ENCODE data around the gene TTC13. TPM values are rescaled to one million over a fixed set of nuclear protein-coding genes. Genes with fewer than 3 reads are reported as not detected.

Gene TTC13
- total and polyA plus RNA-seq, 10 of the 15 experiments (the other 5 are each of a cell fraction or from before 2014, with no cell fraction given) = 5.8 to 30.8 (median 18.5) TPM

GRCh38 chr1:230898748-230899147 is 79.9 kb downstream of the TTC13 start:
- intact Hi-C loops (cut with micrococcal nuclease; ENCODE audit: unreplicated experiment) = no loop called here
- 76% methylated on average over 8 of the region's 8 CpGs for WGBS (ENCODE audit: insufficient coverage, insufficient replicate concordance, low lambda C conversion rate, missing lambda C conversion rate)
- no TSS peak for BruUV-seq (replicated peaks)

GRCh38 chr1:230898144-230898543 is 80.5 kb downstream of the TTC13 start:
- SMC1A ChIA-PET (ENCODE audit: uncharacterized antibody, unreplicated experiment) = no interaction called here
- no peak overlapping the region for H3K27ac ChIP-seq (ENCODE audit: control insufficient read depth, insufficient read depth)
- CTCF ChIA-PET = no interaction called here
- H3K9ac ChIP-seq (ENCODE audit: control insufficient read depth, insufficient read depth, low read length) = no peak overlapping the region
- 94% methylated on average over 4 of the region's 4 CpGs for WGBS (ENCODE audit: insufficient coverage, insufficient replicate concordance, low lambda C conversion rate, missing lambda C conversion rate)
- BruUV-seq (replicated peaks) = no TSS peak
- in situ Hi-C loops (cut with MboI) (no loop called here), intact Hi-C loops (cut with micrococcal nuclease; ENCODE audit: unreplicated experiment) (no loop called here)
- POLR2A ChIA-PET = no interaction called here
- no peak overlapping the region for H3K4me3 ChIP-seq
- DNase-seq (ENCODE audit: low read depth, low spot score) = no peak
- H3K79me2 ChIP-seq (ENCODE audit: control insufficient read depth, insufficient read depth, low read length) = no peaks in the 10 kb centered on the region
- no peaks in the 10 kb centered on the region for H3K9me3 ChIP-seq (replicated peaks; ENCODE audit: control insufficient read depth, insufficient read depth, low read length)
- no peak overlapping the region for H3K4me2 ChIP-seq (ENCODE audit: control insufficient read depth, insufficient read depth)
- H2AFZ ChIP-seq (ENCODE audit: control insufficient read depth, low read depth, low read length) = no peak overlapping the region
- no peaks in the 10 kb centered on the region for H3K4me1 ChIP-seq (ENCODE audit: control insufficient read depth, insufficient read depth, low read length)
- no peaks in the 10 kb centered on the region; a peak in 1 of 4 replicates for H3K36me3 ChIP-seq (ENCODE audit: control insufficient read depth in 2 of 2, insufficient read depth in 2 of 2, low read length in 1 of 2)
- FAIRE-seq = no peak
- RAD21 ChIA-PET (ENCODE audit: unreplicated experiment) = no interaction called here
- no peaks in the 10 kb centered on the region for H4K20me1 ChIP-seq (ENCODE audit: control insufficient read depth, insufficient read depth)
- H3K27me3 ChIP-seq (replicated peaks in 1 of 2; ENCODE audit: control insufficient read depth in 2 of 2, insufficient read depth in 2 of 2, low read length in 1 of 2) = no peaks in the 10 kb centered on the region
- ATAC-seq = no peak
- TF ChIP-seq USF1 (IDR thresholded peaks at IDR 0.05; ENCODE audit: borderline replicate concordance, extremely low read length, insufficient read depth, low read depth, low read length) = no peak
- TF ChIP-seq SKIL (IDR thresholded peaks at IDR 0.05; ENCODE audit: low read depth, poor library complexity, severe bottlenecking) = no peak
- TF ChIP-seq DPF2 (IDR thresholded peaks at IDR 0.05) = no peak
- TF ChIP-seq HDGF (IDR thresholded peaks at IDR 0.05) = no peak
- no peak for TF ChIP-seq POLR2AphosphoS2 (IDR thresholded peaks at IDR 0.05; ENCODE audit: low read depth, low read length)
- TF ChIP-seq CEBPB (IDR thresholded peaks at IDR 0.05; ENCODE audit: borderline replicate concordance in 1 of 2, low read depth in 2 of 2, low read length in 2 of 2) = no peak
- no peak for TF ChIP-seq NBN (IDR thresholded peaks at IDR 0.05)
- TF ChIP-seq SMAD1 (IDR thresholded peaks at IDR 0.05; ENCODE audit: low read depth, partially characterized antibody) = no peak

More at GRCh38 chr1:230898748-230899147, 79.9 kb downstream of the TTC13 start:
- Histone ChIP-seq H3K79me2 (ENCODE audit: control insufficient read depth, insufficient read depth, low read length) (no peaks in the 10 kb centered on the region), H3K27ac (ENCODE audit: control insufficient read depth, insufficient read depth) (no peak overlapping the region), H3K36me3 (ENCODE audit: control insufficient read depth in 2 of 2, insufficient read depth in 2 of 2, low read length in 1 of 2) (peaks cover 0 to 3% of the 10 kb centered on the region in 2 experiments; a peak in 1 of 4 replicates), H3K27me3 (replicated peaks in 1 of 2; ENCODE audit: control insufficient read depth in 2 of 2, insufficient read depth in 2 of 2, low read length in 1 of 2) (no peaks in the 10 kb centered on the region), H2AFZ (ENCODE audit: control insufficient read depth, low read depth, low read length) (no peak overlapping the region), H3K4me2 (ENCODE audit: control insufficient read depth, insufficient read depth) (no peak overlapping the region), H3K4me1 (ENCODE audit: control insufficient read depth, insufficient read depth, low read length) (no peaks in the 10 kb centered on the region), H3K4me3 (no peak overlapping the region), H4K20me1 (ENCODE audit: control insufficient read depth, insufficient read depth) (no peaks in the 10 kb centered on the region), H3K9ac (ENCODE audit: control insufficient read depth, insufficient read depth, low read length) (no peak overlapping the region), H3K9me3 (replicated peaks; ENCODE audit: control insufficient read depth, insufficient read depth, low read length) (no peaks in the 10 kb centered on the region)
- no peak for TF ChIP-seq HSF1 (IDR thresholded peaks at IDR 0.05; ENCODE audit: low read depth, low read length)
- RAD21 ChIA-PET (ENCODE audit: unreplicated experiment) = no interaction called here
- SMC1A ChIA-PET (ENCODE audit: uncharacterized antibody, unreplicated experiment) = no interaction called here
- in situ Hi-C loops (cut with MboI) = no loop called here
- DNase-seq (ENCODE audit: low read depth, low spot score) = no peak
- no peak for FAIRE-seq
- ATAC-seq = no peak
- POLR2A ChIA-PET = no interaction called here
- CTCF ChIA-PET = no interaction called here

All from GM12878 (cell line).